OCI-LY1 (cell line): Measurements from ENCODE around the gene NEK6.

Experiments
- H2AFZ ChIP-seq: fragments of 200-600 bp; sonication (generic), shearing (Covaris generic); 2 replicates; pipeline ENCODE4 v1.6.0; 2014; ENCODE audit warnings: antibody characterized with exemption, mild to moderate bottlenecking, low read length
- H3F3A ChIP-seq: fragments of 200-600 bp; sonication (generic), shearing (Covaris generic); 2 replicates; pipeline ENCODE4 v1.6.0; 2014; ENCODE audit warnings: mild to moderate bottlenecking, antibody characterized with exemption, low read length, moderate library complexity; ENCODE audit not compliant: insufficient read depth
- H3K27ac ChIP-seq: fragments of 200-600 bp; sonication (generic); 2 replicates; pipeline ENCODE4 v1.5.1; 2014; ENCODE audit warnings: low read length, mixed run types, mild to moderate bottlenecking, low read depth; ENCODE audit not compliant: poor library complexity, severe bottlenecking
- H3K27me3 ChIP-seq: fragments of 200-600 bp; sonication (generic); 2 replicates; pipeline ENCODE4 v1.6.0; 2014; ENCODE audit warnings: antibody characterized with exemption, mild to moderate bottlenecking, low read length, moderate library complexity; ENCODE audit not compliant: insufficient read depth
- H3K36me3 ChIP-seq: fragments of 200-600 bp; sonication (generic); 2 replicates; pipeline ENCODE4 v1.6.1; 2014; ENCODE audit warnings: mild to moderate bottlenecking, antibody characterized with exemption, low read length, moderate library complexity, mixed read lengths; ENCODE audit not compliant: insufficient read depth
- H3K4me1 ChIP-seq: fragments of 200-600 bp; sonication (generic); 2 replicates; pipeline ENCODE4 v1.5.1; 2014; ENCODE audit warnings: mild to moderate bottlenecking, low read length, moderate library complexity; ENCODE audit not compliant: insufficient read depth, severe bottlenecking
- H3K4me2 ChIP-seq: fragments of 200-600 bp; sonication (generic), shearing (Covaris generic); 2 replicates; pipeline ENCODE4 v1.6.1; 2014; ENCODE audit warnings: low read length
- H3K4me3 ChIP-seq: fragments of 200-600 bp; sonication (generic); 2 replicates; pipeline ENCODE4 v1.5.1; 2014; ENCODE audit warnings: low read length, low read depth, mild to moderate bottlenecking, mixed read lengths; ENCODE audit not compliant: poor library complexity, severe bottlenecking
- H3K79me2 ChIP-seq: fragments of 200-600 bp; shearing (Covaris generic); 2 replicates; pipeline ENCODE4 v1.6.1; 2016; ENCODE audit warnings: mixed run types, low read length, mixed read lengths; ENCODE audit not compliant: insufficient read depth
- H3K9ac ChIP-seq: fragments of 200-600 bp; sonication (generic), shearing (Covaris generic); 2 replicates; pipeline ENCODE4 v1.6.1; 2014; ENCODE audit warnings: mild to moderate bottlenecking, low read length, mixed read lengths
- H3K9me2 ChIP-seq: fragments of 200-600 bp; sonication (generic), shearing (Covaris generic); 2 replicates; pipeline ENCODE4 v1.6.1; 2014; ENCODE audit warnings: low read depth, mild to moderate bottlenecking, low read length, mixed read lengths
- H3K9me3 ChIP-seq: fragments of 200-600 bp; shearing (Covaris generic); 2 replicates; pipeline ENCODE4 v1.6.1; 2014; ENCODE audit warnings: low read length, mixed read lengths
- H4K20me1 ChIP-seq: fragments of 200-600 bp; sonication (generic), shearing (Covaris generic); 2 replicates; pipeline ENCODE4 v1.6.0; 2016; ENCODE audit warnings: mild to moderate bottlenecking, low read length; ENCODE audit not compliant: insufficient read depth
- CTCF ChIP-seq: fragments of 200-600 bp; sonication (generic), shearing (Covaris generic); IDR thresholded peaks from 2 replicates; pipeline ENCODE4 v1.5.1; 2017; ENCODE audit warnings: mild to moderate bottlenecking, antibody characterized with exemption, low read length, moderate library complexity, mixed read lengths
- EZH2 ChIP-seq: fragments of 200-600 bp; sonication (generic), shearing (Covaris generic); IDR thresholded peaks from 2 replicates; pipeline ENCODE4 v1.8.0; 2017; ENCODE audit warnings: borderline replicate concordance, mixed run types, mild to moderate bottlenecking, antibody characterized with exemption, low read length, moderate library complexity, mixed read lengths

The NEK6 gene

GRCh38 chr9:124384846-124385245 is 127.1 kb downstream of the NEK6 start:
- no peaks in the 10 kb centered on the region for H3K9me3 ChIP-seq
- H2AFZ ChIP-seq: no peak overlapping the region
- peaks cover 45% of the 10 kb centered on the region for H3K36me3 ChIP-seq
- TF ChIP-seq CTCF: no peak
- TF ChIP-seq EZH2: no peak
- H3K4me3 ChIP-seq: no peak overlapping the region
- H3K9ac ChIP-seq: no peak overlapping the region
- no peaks in the 10 kb centered on the region for H3K9me2 ChIP-seq
- no peak overlapping the region for H3K4me2 ChIP-seq
- no peaks in the 10 kb centered on the region for H4K20me1 ChIP-seq
- no peaks in the 10 kb centered on the region for H3K4me1 ChIP-seq
- no peaks in the 10 kb centered on the region for H3K27me3 ChIP-seq
- no peaks in the 10 kb centered on the region for H3F3A ChIP-seq
- no peak overlapping the region for H3K27ac ChIP-seq
- peaks cover 30% of the 10 kb centered on the region for H3K79me2 ChIP-seq

GRCh38 chr9:124385623-124386022 is 127.9 kb downstream of the NEK6 start:
- Histone ChIP-seq H3K4me1 (no peaks in the 10 kb centered on the region), H3K9me2 (no peaks in the 10 kb centered on the region), H2AFZ (no peak overlapping the region), H3K9ac (no peak overlapping the region), H3K27me3 (no peaks in the 10 kb centered on the region), H3K9me3 (no peaks in the 10 kb centered on the region), H3K4me2 (no peak overlapping the region), H3F3A (no peaks in the 10 kb centered on the region), H3K4me3 (no peak overlapping the region), H3K36me3 (peaks cover 38% of the 10 kb centered on the region), H3K27ac (no peak overlapping the region), H3K79me2 (peaks cover 38% of the 10 kb centered on the region), H4K20me1 (no peaks in the 10 kb centered on the region)
- no peak for TF ChIP-seq CTCF
- TF ChIP-seq EZH2: no peak

GRCh38 chr9:124386201-124386600 is 128.5 kb downstream of the NEK6 start:
- peaks cover 39% of the 10 kb centered on the region for H3K36me3 ChIP-seq
- H3K9me2 ChIP-seq: no peaks in the 10 kb centered on the region
- H3K27ac ChIP-seq: no peak overlapping the region
- no peaks in the 10 kb centered on the region for H3K4me1 ChIP-seq
- no peak overlapping the region for H3K4me2 ChIP-seq
- no peak overlapping the region for H3K4me3 ChIP-seq
- H3K79me2 ChIP-seq: peaks cover 43% of the 10 kb centered on the region
- no peaks in the 10 kb centered on the region for H4K20me1 ChIP-seq
- no peak for TF ChIP-seq EZH2
- TF ChIP-seq CTCF: no peak
- H2AFZ ChIP-seq: no peak overlapping the region
- no peaks in the 10 kb centered on the region for H3F3A ChIP-seq
- no peaks in the 10 kb centered on the region for H3K27me3 ChIP-seq
- H3K9me3 ChIP-seq: no peaks in the 10 kb centered on the region
- no peak overlapping the region for H3K9ac ChIP-seq
